ENCODE measurements around the gene DUSP23.

DNA sequence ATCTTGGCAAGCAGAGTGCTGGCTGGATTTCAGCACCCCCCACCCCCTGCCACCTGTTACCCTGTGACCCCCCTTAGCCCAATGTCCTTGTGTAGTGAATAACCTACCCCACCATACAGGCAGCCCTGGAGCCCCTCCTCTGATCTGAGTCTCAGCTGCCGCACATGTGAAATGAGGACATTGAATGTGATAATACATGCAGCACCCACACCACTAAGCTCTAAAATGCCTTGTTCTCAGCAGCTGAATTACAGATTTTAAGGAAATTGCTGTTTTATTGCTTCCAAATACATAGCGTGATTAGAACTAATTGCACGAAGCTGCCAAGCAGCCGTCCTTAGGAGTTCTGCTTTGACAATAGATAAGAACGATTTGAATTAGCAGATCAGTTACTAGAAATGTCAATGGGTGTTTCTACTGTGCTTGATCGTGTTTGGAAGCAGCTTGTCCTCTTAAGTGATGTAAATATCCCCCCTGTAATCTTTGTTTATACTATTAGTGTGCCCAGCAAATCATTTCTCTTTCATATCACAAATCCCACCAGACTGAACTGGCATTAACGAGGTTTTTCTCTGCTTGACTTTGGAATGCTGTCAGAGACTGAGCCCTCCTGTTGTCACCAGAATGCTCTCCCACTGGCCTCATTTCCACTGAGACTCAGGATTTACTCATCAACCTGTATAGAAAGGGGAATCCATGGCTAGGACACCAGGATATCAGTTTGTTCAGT, 50.8 kb downstream of the DUSP23 start:
- TF ChIP-seq, protein P1, sequence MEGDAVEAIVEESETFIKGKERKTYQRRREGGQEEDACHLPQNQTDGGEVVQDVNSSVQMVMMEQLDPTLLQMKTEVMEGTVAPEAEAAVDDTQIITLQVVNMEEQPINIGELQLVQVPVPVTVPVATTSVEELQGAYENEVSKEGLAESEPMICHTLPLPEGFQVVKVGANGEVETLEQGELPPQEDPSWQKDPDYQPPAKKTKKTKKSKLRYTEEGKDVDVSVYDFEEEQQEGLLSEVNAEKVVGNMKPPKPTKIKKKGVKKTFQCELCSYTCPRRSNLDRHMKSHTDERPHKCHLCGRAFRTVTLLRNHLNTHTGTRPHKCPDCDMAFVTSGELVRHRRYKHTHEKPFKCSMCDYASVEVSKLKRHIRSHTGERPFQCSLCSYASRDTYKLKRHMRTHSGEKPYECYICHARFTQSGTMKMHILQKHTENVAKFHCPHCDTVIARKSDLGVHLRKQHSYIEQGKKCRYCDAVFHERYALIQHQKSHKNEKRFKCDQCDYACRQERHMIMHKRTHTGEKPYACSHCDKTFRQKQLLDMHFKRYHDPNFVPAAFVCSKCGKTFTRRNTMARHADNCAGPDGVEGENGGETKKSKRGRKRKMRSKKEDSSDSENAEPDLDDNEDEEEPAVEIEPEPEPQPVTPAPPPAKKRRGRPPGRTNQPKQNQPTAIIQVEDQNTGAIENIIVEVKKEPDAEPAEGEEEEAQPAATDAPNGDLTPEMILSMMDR (IDR thresholded peaks at IDR 0.05) = no peak
- TF ChIP-seq ZNF232 (CRISPR knock-in tag; IDR thresholded peaks at IDR 0.05) = no peak
- TF ChIP-seq, protein P2, sequence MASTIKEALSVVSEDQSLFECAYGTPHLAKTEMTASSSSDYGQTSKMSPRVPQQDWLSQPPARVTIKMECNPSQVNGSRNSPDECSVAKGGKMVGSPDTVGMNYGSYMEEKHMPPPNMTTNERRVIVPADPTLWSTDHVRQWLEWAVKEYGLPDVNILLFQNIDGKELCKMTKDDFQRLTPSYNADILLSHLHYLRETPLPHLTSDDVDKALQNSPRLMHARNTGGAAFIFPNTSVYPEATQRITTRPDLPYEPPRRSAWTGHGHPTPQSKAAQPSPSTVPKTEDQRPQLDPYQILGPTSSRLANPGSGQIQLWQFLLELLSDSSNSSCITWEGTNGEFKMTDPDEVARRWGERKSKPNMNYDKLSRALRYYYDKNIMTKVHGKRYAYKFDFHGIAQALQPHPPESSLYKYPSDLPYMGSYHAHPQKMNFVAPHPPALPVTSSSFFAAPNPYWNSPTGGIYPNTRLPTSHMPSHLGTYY (CRISPR knock-in tag; IDR thresholded peaks at IDR 0.05) = no peak
- TF ChIP-seq, protein P3, sequence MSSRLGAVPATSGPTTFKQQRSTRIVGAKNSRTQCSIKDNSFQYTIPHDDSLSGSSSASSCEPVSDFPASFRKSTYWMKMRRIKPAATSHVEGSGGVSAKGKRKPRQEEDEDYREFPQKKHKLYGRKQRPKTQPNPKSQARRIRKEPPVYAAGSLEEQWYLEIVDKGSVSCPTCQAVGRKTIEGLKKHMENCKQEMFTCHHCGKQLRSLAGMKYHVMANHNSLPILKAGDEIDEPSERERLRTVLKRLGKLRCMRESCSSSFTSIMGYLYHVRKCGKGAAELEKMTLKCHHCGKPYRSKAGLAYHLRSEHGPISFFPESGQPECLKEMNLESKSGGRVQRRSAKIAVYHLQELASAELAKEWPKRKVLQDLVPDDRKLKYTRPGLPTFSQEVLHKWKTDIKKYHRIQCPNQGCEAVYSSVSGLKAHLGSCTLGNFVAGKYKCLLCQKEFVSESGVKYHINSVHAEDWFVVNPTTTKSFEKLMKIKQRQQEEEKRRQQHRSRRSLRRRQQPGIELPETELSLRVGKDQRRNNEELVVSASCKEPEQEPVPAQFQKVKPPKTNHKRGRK (CRISPR knock-in tag; IDR thresholded peaks at IDR 0.05; ENCODE audit: borderline replicate concordance) = no peak
- TF ChIP-seq, protein P4, sequence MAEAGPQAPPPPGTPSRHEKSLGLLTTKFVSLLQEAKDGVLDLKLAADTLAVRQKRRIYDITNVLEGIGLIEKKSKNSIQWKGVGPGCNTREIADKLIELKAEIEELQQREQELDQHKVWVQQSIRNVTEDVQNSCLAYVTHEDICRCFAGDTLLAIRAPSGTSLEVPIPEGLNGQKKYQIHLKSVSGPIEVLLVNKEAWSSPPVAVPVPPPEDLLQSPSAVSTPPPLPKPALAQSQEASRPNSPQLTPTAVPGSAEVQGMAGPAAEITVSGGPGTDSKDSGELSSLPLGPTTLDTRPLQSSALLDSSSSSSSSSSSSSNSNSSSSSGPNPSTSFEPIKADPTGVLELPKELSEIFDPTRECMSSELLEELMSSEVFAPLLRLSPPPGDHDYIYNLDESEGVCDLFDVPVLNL (CRISPR knock-in tag; IDR thresholded peaks at IDR 0.05; ENCODE audit: borderline replicate concordance, low read depth) = no peak
- TF ChIP-seq, protein P5, sequence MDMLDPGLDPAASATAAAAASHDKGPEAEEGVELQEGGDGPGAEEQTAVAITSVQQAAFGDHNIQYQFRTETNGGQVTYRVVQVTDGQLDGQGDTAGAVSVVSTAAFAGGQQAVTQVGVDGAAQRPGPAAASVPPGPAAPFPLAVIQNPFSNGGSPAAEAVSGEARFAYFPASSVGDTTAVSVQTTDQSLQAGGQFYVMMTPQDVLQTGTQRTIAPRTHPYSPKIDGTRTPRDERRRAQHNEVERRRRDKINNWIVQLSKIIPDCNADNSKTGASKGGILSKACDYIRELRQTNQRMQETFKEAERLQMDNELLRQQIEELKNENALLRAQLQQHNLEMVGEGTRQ (CRISPR knock-in tag; IDR thresholded peaks at IDR 0.05) = no peak
- no peak for TF ChIP-seq NFYB (CRISPR knock-in tag; conservative IDR thresholded peaks at IDR 0.05; ENCODE audit: low read depth)
- TF ChIP-seq, protein P6, sequence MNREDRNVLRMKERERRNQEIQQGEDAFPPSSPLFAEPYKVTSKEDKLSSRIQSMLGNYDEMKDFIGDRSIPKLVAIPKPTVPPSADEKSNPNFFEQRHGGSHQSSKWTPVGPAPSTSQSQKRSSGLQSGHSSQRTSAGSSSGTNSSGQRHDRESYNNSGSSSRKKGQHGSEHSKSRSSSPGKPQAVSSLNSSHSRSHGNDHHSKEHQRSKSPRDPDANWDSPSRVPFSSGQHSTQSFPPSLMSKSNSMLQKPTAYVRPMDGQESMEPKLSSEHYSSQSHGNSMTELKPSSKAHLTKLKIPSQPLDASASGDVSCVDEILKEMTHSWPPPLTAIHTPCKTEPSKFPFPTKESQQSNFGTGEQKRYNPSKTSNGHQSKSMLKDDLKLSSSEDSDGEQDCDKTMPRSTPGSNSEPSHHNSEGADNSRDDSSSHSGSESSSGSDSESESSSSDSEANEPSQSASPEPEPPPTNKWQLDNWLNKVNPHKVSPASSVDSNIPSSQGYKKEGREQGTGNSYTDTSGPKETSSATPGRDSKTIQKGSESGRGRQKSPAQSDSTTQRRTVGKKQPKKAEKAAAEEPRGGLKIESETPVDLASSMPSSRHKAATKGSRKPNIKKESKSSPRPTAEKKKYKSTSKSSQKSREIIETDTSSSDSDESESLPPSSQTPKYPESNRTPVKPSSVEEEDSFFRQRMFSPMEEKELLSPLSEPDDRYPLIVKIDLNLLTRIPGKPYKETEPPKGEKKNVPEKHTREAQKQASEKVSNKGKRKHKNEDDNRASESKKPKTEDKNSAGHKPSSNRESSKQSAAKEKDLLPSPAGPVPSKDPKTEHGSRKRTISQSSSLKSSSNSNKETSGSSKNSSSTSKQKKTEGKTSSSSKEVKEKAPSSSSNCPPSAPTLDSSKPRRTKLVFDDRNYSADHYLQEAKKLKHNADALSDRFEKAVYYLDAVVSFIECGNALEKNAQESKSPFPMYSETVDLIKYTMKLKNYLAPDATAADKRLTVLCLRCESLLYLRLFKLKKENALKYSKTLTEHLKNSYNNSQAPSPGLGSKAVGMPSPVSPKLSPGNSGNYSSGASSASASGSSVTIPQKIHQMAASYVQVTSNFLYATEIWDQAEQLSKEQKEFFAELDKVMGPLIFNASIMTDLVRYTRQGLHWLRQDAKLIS (CRISPR knock-in tag; IDR thresholded peaks at IDR 0.05; ENCODE audit: borderline replicate concordance) = no peak
- TF ChIP-seq, protein P7, sequence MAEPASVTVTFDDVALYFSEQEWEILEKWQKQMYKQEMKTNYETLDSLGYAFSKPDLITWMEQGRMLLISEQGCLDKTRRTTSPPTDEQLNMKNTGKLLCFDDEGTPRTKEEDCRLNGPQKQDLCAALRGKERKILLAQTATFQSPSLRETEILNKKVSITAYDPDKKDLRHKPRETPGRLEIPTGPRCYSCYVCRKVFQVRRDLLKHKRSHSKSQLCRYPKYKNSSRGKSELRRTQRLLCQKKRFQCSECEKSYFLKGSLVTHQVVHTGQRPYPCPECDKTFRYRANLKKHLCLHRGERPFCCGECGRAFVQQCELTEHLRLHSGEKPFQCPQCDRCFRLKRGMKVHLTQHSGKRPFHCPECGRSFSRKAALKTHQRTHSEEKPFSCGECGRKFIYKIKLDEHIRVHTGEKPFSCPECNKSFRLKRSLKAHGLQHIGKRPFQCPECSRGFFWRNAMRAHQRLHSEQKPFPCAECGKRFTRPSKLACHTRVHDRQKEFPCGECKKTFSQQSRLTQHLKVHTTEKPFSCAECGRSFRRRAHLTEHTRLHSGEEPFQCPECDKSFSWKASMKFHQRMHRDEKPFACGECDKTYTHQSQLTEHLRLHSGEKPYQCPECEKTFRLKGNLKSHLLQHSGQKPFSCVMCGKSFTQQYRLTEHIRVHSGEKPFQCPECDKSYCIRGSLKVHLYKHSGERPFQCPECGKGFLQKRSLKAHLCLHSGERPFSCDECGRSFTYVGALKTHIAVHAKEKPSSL (CRISPR knock-in tag; conservative IDR thresholded peaks at IDR 0.05) = no peak
- TF ChIP-seq ESRRA (CRISPR knock-in tag; IDR thresholded peaks at IDR 0.05; ENCODE audit: borderline replicate concordance) = no peak
- TF ChIP-seq, protein P8, sequence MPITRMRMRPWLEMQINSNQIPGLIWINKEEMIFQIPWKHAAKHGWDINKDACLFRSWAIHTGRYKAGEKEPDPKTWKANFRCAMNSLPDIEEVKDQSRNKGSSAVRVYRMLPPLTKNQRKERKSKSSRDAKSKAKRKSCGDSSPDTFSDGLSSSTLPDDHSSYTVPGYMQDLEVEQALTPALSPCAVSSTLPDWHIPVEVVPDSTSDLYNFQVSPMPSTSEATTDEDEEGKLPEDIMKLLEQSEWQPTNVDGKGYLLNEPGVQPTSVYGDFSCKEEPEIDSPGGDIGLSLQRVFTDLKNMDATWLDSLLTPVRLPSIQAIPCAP (CRISPR knock-in tag; IDR thresholded peaks at IDR 0.05) = no peak
- TF ChIP-seq SMAD4 (CRISPR knock-in tag; IDR thresholded peaks at IDR 0.05) = no peak
- no peak for TF ChIP-seq ELF4 (CRISPR knock-in tag; IDR thresholded peaks at IDR 0.05; ENCODE audit: low read depth)
- TF ChIP-seq KAT7 (CRISPR knock-in tag; IDR thresholded peaks at IDR 0.05; ENCODE audit: borderline replicate concordance) = no peak

All from WTC11 (cell line).